Sciatic nerve (tissue), 2 donors: ENCODE measurements around the gene CHMP6. TPM values are rescaled to one million over a fixed set of nuclear protein-coding genes. Genes with fewer than 3 reads are reported as not detected.

Experiments used
- ATAC-seq: fragments of 200-7000 bp; cut with Tn5 transposase; one replicate; pipeline ENCODE4 v1.9.1; 2020; ENCODE audit warnings: mild to moderate bottlenecking, moderate library complexity
- DNase-seq: peaks from one replicate; pipeline ENCODE4 v3.0.0-alpha.2; 2020; ENCODE audit warnings: low spot score
- intact Hi-C: fragments of 100-400 bp; cut with DNase I; formaldehyde crosslinking; loops from one replicate; pipeline ENCODE4 v1.14.2; 2022
- total RNA-seq: library from RNA; stranded (reverse); fragmentation: NEBNext Ultra II Directional; extraction: Animal tissue kit (Norgen Biotek cat#: 25700); gene quantifications from one replicate; pipeline ENCODE4 v1.2.1, GENCODE V29; 2021
- donor health status: DM: no; HTN: no; CAD: no.
- donor health status: DM: no; HTN: no; CAD: no.

Gene CHMP6
- total RNA-seq, 1 donor from 2014 or later: 26.8 TPM

DNA sequence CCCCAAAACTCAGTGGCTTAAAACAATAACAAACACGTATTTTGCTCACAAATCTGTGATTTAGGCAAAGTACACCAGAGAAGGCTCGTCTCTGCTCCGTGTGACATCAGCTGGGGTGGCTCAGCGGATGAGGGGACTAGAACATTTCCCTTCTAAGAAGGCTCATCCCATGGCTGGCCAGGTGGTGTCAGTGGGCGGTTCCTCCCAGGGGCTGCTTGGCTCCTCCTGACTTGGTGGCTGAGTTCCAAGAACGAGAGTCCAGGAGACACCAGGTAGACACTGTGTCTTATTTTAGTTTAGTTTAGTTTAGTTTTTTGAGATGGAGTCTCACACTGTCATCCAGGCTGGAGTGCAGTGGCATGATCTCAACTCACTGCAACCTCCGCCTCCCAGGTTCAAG lies 5.6 kb upstream of the CHMP6 start:
- ATAC-seq: no peak
- DNase-seq: no peak
- intact Hi-C loops: loop anchor here (2.0 kb wide), 1 partner anchor 37 kb away; no protein-coding TSS in a partner anchor

DNA sequence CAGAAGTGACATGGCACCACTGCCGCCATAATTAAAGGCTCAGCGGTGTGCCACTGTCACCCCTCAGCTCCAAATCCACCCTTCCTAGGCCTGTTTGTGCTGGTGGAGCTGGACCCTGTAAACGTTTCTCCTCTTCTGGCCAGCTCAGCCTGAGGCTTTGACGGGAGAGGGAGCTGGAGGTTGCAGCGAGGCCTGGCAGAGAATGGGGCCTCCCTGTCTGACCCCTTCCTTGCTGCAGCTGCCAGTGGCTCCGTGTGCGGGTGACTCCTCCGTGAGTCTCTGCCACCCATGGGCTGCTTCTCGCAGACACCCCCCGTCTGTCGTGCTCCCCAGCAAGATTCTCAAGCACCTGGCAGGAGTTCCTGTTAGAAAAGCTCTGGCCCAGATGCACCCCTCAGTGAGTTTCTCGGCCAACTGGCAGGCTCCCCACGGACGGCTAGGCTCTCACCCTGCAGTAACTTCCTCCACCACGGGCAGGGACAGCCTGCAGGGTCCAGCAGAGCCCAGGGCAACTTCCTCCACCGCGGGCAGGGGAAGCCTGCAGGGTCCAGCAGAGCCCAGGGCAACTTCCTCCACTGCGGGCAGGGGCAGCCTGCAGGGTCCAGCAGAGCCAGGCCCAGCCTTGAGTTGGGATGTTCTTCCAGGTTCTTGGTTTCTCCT lies 4.7 kb upstream of the CHMP6 start:
- DNase-seq (peak; percentile 63), ATAC-seq (peak; percentile 44)
- intact Hi-C loops: loop anchor here (2.0 kb wide), 1 partner anchor 36 kb away; no protein-coding TSS in a partner anchor

- DNase-seq (peak; percentile 60), ATAC-seq (no peak)
- intact Hi-C loops: loop anchor here (2.0 kb wide), 1 partner anchor 35 kb away; no protein-coding TSS in a partner anchor
Observed at GRCh38 chr17:80987941-80988461, 3.6 kb upstream of the CHMP6 start.

DNA sequence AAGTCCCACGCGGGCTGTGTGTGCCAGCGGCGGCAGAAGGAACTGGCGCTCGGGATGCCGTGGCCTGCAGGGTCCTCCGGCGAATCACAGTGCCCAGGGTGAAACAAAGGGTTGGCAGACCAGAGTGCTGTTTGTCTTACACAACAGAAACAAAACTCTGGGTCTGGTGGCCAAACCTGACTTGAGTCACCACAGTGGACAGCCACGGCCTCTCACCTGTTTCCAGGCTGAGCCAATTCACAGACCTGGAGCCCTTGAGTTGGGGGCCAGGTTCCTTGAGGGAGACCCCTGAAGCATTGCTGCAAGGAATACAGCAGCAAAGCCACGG lies 2.1 kb upstream of the CHMP6 start:
- intact Hi-C loops: no loop called here
- DNase-seq (no peak), ATAC-seq (no peak)

- intact Hi-C loops: loop anchor here (5.0 kb wide), 1 partner anchor 106 kb away; no protein-coding TSS in a partner anchor
- ATAC-seq (no peak), DNase-seq (no peak)
Observed at GRCh38 chr17:80990921-80991644, 558 bp upstream of the CHMP6 start.

DNA sequence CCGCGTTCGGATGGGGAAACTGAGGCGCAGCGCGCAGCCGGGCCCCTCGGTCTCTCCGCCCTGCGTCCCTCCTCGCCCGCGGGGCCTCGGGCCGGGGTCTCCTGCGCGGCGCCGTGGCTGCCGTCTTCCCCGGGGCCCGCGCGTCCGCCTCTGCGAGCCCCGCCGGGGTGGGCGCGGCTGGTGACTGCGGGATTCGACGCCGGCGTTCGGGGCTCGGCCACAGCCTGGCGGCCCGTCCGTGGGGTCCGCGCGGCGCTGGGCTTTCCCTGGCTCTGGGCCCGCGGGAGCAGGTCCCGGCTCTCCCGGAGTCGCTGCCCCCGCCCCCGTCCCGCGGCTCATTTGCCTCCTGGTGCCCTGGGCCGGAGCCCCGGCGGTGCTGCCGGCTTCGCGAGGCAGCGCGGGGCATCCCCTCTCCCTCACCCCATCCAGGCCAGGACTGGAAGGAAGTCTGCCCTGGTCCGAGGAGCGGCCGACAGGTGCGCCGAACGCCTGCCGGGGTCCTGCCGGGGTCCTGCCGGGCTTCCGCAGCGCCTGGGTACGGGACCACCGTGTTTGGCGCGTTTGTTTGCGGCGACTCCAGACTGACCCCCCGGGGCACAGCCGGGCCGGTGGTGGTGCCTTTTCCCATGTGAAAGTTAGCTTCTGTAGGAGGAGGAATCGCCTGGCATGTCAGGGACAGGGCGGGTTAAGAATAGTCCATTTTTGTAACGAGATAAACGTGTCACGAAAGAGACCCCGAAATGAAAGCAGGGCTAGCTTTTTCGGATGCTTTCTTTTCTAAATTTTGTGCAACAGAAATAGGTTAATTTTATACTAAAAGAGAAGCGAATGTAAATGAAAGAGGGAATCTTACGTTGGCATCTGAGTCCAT lies 671 bp downstream of the CHMP6 start:
- intact Hi-C loops: loop anchor here (5.0 kb wide), 1 partner anchor 105 kb away; no protein-coding TSS in a partner anchor
- ATAC-seq (no peak), DNase-seq (no peak)

DNA sequence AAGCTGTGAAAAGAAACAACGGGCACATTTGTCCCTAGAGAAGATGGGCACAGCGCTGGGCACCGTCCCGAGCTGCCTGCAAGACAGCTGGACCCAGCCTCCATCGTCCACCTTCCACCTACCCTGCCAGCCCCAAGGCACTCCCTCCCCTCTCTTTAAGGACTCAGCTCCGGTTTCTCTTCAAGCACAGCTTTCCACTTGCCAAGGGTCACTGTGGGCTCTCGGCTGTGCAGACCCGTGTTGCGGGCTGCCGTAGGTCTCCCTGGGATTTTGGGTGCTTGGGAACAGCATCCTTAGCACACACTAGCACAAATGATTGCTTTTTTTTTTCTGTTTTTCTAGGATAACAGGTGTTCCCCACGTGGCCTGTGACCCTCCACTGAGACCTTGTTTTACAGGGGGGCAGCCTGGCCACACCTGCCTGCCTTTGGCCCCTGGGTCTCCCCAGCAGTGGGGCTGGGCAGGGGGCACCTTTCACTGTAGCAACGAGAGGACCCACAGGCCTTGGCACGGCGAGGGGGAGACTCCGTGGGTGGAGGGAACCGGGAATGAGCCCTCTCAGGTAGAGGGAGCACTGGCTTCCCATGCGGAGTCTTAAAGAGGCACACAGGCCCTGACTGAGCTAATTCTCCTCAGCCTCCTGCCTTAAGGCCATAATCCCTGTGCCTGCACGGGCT lies 1.4 kb downstream of the CHMP6 start:
- DNase-seq (no peak), ATAC-seq (no peak)
- intact Hi-C loops: loop anchor here (5.0 kb wide), 1 partner anchor 104 kb away; no protein-coding TSS in a partner anchor

- DNase-seq (no peak), ATAC-seq (no peak)
- intact Hi-C loops: no loop called here
Observed at GRCh38 chr17:80995131-80995530, 3.5 kb downstream of the CHMP6 start.

DNA sequence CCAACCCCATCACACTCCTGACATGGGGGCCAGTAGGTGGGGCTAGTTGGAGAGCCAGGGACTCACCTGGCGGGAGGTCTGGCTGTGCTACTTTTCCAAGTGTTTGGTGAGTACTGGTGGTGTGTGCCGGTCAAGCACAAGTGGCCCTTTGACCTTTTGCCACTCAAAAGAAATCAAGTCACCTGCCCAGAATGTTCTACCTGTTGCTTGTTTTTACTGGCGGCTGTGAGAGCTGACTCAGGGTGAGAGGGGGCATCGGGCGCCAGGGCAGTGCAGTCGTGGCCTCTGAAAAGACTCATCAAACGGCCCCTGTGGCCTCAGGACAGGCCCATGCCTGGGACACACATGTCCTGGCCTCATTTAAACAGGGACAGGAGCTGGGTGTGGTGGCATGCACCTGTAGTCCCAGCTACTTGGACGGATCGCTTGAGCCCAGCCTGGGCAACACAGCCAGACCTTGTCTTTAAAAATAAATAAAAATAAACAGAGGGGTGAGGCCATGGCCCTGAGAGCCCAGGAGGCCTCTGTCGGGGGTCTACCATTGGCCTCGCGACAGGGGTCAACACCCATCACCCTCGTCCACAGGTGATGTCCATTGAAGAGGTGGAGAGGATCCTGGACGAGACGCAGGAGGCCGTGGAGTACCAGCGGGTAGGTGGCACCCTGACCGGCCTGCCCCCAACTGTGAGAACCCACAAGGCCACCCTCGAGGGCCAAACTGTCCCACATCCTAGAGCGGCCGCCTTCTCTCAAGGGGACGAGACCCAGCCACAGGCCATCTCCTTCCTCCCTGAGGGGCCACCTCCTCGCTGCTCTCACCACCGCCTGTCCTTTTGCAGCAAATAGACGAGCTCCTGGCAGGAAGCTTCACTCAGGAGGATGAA lies 5.0 kb downstream of the CHMP6 start:
- DNase-seq (no peak), ATAC-seq (no peak)
- intact Hi-C loops: no loop called here

DNA sequence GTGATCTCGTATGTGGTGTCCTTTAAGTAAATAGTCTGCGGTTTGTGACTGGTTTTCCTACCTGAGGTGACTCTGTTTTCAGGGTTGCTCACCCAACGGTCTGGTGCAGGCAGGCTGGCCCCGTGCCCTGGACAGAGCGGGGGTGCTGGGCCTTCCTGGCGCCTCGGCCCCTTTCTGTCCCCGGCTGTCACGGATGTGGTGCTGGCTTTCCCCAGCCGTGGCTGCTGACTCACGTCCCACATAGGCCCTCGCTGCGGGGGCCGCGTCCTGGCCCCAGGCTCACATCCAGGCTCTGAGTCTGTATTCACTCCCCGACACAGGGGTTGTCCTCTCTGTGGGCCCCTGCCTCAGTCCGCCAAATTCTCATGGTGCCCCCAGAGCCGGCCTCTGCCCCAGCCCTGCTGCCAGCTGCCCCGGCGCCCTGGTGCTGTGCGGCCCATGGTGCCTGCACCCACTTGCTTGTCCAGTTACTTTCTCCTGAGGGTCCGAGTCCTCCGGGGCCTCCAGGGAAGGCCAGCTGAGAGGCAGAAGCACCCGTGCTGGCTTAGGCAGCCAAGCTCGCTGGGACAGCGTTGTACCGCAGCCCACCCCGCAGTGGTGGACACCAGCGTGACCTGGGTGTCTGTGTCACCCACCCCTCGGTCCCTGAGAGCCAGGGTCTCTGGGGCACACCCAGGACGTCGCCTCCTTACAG lies 5.9 kb downstream of the CHMP6 start:
- DNase-seq (no peak), ATAC-seq (no peak)
- intact Hi-C loops: no loop called here

DNA sequence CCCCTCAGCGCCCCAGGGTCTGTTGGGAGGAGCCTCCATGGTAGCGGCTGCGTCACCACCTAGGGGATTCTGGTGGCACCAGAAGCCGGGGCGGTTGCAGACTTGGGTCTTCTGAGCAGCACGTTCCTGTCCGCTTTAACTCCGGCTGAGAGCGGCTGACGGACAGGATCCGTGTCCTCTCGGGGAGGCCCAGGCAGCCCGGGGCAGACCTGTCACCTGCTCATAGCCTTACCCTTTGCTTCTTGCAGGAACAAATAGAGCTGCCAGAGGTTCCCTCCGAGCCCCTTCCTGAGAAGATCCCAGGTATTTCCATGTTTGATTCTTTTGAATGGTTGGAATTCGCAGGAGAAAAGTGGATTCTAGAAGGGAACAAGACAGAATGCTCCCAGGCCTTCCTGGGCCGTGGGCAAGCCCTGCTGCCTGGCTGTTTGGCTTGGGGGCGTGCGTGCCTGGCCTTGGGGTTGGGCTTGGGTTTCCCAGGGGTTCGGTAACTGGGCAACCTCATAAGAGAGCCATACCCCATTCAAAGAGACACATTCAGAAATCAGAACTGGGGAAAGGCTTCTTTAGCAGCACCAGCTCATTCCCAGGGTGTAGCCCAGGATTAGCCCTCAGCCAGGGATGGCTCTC lies 6.6 kb downstream of the CHMP6 start:
- intact Hi-C loops: no loop called here
- DNase-seq (no peak), ATAC-seq (no peak)

- DNase-seq (no peak), ATAC-seq (no peak)
- intact Hi-C loops: no loop called here
Observed at GRCh38 chr17:80998748-80999535, 7.3 kb downstream of the CHMP6 start.

GRCh38 chr17:80999536-81000333 lies 8.1 kb downstream of the CHMP6 start:
- intact Hi-C loops: no loop called here
- no peak for ATAC-seq
- DNase-seq: no peak

DNA sequence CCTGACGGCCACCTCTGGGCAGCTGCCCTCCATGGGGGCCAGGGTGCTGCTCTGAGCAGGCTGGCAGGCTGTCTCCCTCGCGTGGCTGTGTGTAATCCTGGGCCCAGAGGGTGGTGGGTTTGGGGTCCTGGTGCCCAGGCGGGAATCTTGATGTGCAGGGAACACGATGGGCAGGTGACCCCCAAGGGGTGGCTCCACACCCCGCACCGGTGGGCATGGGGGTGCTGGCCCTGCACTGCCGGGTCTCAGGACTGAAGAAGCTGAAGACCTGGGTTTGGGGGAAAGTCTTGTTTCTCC lies 8.6 kb downstream of the CHMP6 start:
- ATAC-seq (no peak), DNase-seq (no peak)
- intact Hi-C loops: no loop called here

GRCh38 chr17:81000631-81001357 lies 9.2 kb downstream of the CHMP6 start:
- ATAC-seq (no peak), DNase-seq (no peak)
- intact Hi-C loops: no loop called here
